ENCODE results near the gene TTLL9. TPM values are rescaled to one million over a fixed set of nuclear protein-coding genes. Genes with fewer than 3 reads are reported as not detected.

Gene TTLL9
- total and polyA plus RNA-seq, 2 donors (not counting 1 experiment from before 2014, with no cell fraction given), result 0.74 to 0.76 TPM

GRCh38 chr20:31979713-31980426 is 109.4 kb downstream of the TTLL9 start:
- Mint-ChIP-seq H3K27ac (no peak overlapping the region), H3K9me3 (ENCODE audit: insufficient read depth) (no peaks in the 10 kb centered on the region), H3K4me3 (no peak overlapping the region), H3K27me3 (peaks cover 41% of the 10 kb centered on the region), H3K4me1 (no peaks in the 10 kb centered on the region)
- H3K9me3 ChIP-seq (ENCODE audit: control extremely low read depth in 1 of 3, control insufficient read depth in 2 of 3, insufficient read depth in 1 of 3, low read length in 2 of 3), result no peaks in the 10 kb centered on the region
- no peaks in the 10 kb centered on the region for H3K4me1 ChIP-seq (ENCODE audit: control insufficient read depth in 2 of 2, insufficient read depth in 2 of 2, low read length in 2 of 2)
- POLR2A ChIA-PET, result no interaction called here
- TF ChIP-seq CTCF (IDR thresholded peaks at IDR 0.05), result no peak
- TF ChIP-seq EZH2 (IDR thresholded peaks at IDR 0.05; ENCODE audit: borderline replicate concordance, insufficient read depth, low read depth, low read length, poor library complexity, severe bottlenecking), result no peak
- H2AFZ ChIP-seq (ENCODE audit: insufficient read depth, low read depth, low read length, poor library complexity, severe bottlenecking), result no peak overlapping the region
- H4K20me1 ChIP-seq (ENCODE audit: control insufficient read depth, insufficient read depth, low read length, poor library complexity, severe bottlenecking), result no peaks in the 10 kb centered on the region
- H3K9ac ChIP-seq (ENCODE audit: low read length), result no peak overlapping the region
- no peak overlapping the region for H3K4me3 ChIP-seq (ENCODE audit: control extremely low read depth in 1 of 5, extremely low read depth in 1 of 5, insufficient read depth in 1 of 5, low read depth in 2 of 5, low read length in 4 of 5)
- H3K79me2 ChIP-seq (ENCODE audit: control insufficient read depth, insufficient read depth, low read length), result no peaks in the 10 kb centered on the region
- DNase-seq, result no peak
- peaks cover 0 to 5% (median 0%) of the 10 kb centered on the region in 4 experiments for H3K27me3 ChIP-seq (replicated peaks in 1 of 4; ENCODE audit: control extremely low read depth in 1 of 4, control insufficient read depth in 3 of 4, insufficient read depth in 4 of 4, low read length in 3 of 4)
- H3K27ac ChIP-seq (ENCODE audit: low read length in 2 of 2), result no peak overlapping the region
- intact Hi-C loops (cut with micrococcal nuclease), result no loop called here
- H3K4me2 ChIP-seq (replicated peaks; ENCODE audit: low read depth, low read length, poor library complexity, severe bottlenecking), result no peak overlapping the region
- ATAC-seq (ENCODE audit: low read depth), result no peak
- 89% methylated on average over 2 of the region's 6 CpGs for WGBS (ENCODE audit: insufficient coverage)
- no peaks in the 10 kb centered on the region for H3K36me3 ChIP-seq (replicated peaks in 1 of 2; ENCODE audit: control extremely low read depth in 1 of 2, control insufficient read depth in 1 of 2, extremely low read depth in 1 of 2, insufficient read depth in 2 of 2, low read length in 1 of 2)
- CTCF ChIA-PET, result no interaction called here

GRCh38 chr20:31981784-31982183 is 111.3 kb downstream of the TTLL9 start:
- Mint-ChIP-seq H3K4me3 (no peak overlapping the region), H3K27ac (no peak overlapping the region), H3K27me3 (peaks cover 30% of the 10 kb centered on the region), H3K9me3 (ENCODE audit: insufficient read depth) (no peaks in the 10 kb centered on the region), H3K4me1 (no peaks in the 10 kb centered on the region)
- Histone ChIP-seq H3K9me3 (ENCODE audit: control extremely low read depth in 1 of 3, control insufficient read depth in 2 of 3, insufficient read depth in 1 of 3, low read length in 2 of 3) (no peaks in the 10 kb centered on the region), H4K20me1 (ENCODE audit: control insufficient read depth, insufficient read depth, low read length, poor library complexity, severe bottlenecking) (no peaks in the 10 kb centered on the region), H3K9ac (ENCODE audit: low read length) (no peak overlapping the region), H3K4me1 (ENCODE audit: control insufficient read depth in 2 of 2, insufficient read depth in 2 of 2, low read length in 2 of 2) (no peaks in the 10 kb centered on the region), H3K27ac (ENCODE audit: low read length in 2 of 2) (no peak overlapping the region), H3K4me2 (replicated peaks; ENCODE audit: low read depth, low read length, poor library complexity, severe bottlenecking) (no peak overlapping the region), H3K4me3 (ENCODE audit: control extremely low read depth in 1 of 5, extremely low read depth in 1 of 5, insufficient read depth in 1 of 5, low read depth in 2 of 5, low read length in 4 of 5) (no peak overlapping the region), H2AFZ (ENCODE audit: insufficient read depth, low read depth, low read length, poor library complexity, severe bottlenecking) (no peak overlapping the region), H3K79me2 (ENCODE audit: control insufficient read depth, insufficient read depth, low read length) (no peaks in the 10 kb centered on the region), H3K36me3 (replicated peaks in 1 of 2; ENCODE audit: control extremely low read depth in 1 of 2, control insufficient read depth in 1 of 2, extremely low read depth in 1 of 2, insufficient read depth in 2 of 2, low read length in 1 of 2) (no peaks in the 10 kb centered on the region), H3K27me3 (replicated peaks in 1 of 4; ENCODE audit: control extremely low read depth in 1 of 4, control insufficient read depth in 3 of 4, insufficient read depth in 4 of 4, low read length in 3 of 4) (no peaks in the 10 kb centered on the region)
- intact Hi-C loops (cut with micrococcal nuclease), result no loop called here
- 65% methylated on average over 2 of the region's 2 CpGs for WGBS (ENCODE audit: insufficient coverage)
- ChIA-PET CTCF (no interaction called here), POLR2A (no interaction called here)
- ATAC-seq (ENCODE audit: low read depth), result no peak
- DNase-seq, result no peak
- TF ChIP-seq EZH2 (IDR thresholded peaks at IDR 0.05; ENCODE audit: borderline replicate concordance, insufficient read depth, low read depth, low read length, poor library complexity, severe bottlenecking) (no peak), CTCF (IDR thresholded peaks at IDR 0.05) (no peak)

Data from B cell (primary cell).